HG02840 (cell line): ENCODE results near the gene BBS2.
"Not testable (repeated sequence)": the region's sequence is repeated elsewhere in the genome, so short reads cannot be mapped to it uniquely, and the experiment has no call there.

ENCODE experiments used
- ATAC-seq: cut with Tn5 transposase; IDR thresholded peaks from one replicate; pipeline ENCODE4 v1.9.1; 2021; ENCODE audit warnings: mild to moderate bottlenecking, moderate library complexity, moderate number of reproducible peaks; ENCODE audit not compliant: unreplicated experiment, low FRiP score

The BBS2 gene

GRCh38 chr16:56530872-56531271 is 11.0 kb upstream of the BBS2 start:
- no peak for ATAC-seq

- no peak for ATAC-seq
Measured at GRCh38 chr16:56525236-56525635, 5.4 kb upstream of the BBS2 start.

DNA sequence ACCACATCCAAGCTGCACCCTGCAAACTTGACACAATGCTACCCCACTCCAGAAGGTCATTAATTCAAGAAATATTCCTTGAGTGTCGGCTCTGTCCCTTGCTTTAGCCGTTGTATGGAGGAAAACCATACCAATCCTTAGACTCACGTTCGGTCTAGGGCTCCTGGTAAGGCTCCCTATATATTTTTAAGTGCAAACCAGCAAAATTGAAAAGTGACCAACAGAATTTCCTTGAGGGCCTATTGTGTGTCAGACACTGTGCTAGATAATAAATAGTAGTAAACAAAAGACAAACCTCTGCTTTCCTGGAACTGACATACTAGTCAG is 390 bp upstream of the BBS2 start:
- ATAC-seq: no peak

- ATAC-seq: no peak
Measured at GRCh38 chr16:56518425-56518824, 1.4 kb downstream of the BBS2 start.

DNA sequence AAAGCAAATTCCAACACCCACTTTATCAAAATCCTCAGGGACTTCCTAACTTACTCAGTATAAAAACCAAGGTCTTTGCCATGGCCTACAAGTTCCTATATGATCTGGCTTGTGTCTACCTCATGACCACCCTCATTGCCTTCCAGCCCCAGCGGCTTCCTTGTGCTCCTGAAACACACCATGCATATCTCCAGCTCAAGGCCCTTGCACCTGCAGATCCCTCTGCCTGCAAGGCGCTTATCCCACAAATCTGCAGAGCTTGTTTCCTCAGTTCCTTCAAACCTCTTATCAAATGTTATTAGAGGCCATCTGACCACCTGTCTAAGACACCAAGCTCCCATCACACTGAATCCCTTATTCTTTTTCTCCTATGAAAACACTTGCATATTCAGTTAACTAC is 2.6 kb downstream of the BBS2 start:
- no peak for ATAC-seq

DNA sequence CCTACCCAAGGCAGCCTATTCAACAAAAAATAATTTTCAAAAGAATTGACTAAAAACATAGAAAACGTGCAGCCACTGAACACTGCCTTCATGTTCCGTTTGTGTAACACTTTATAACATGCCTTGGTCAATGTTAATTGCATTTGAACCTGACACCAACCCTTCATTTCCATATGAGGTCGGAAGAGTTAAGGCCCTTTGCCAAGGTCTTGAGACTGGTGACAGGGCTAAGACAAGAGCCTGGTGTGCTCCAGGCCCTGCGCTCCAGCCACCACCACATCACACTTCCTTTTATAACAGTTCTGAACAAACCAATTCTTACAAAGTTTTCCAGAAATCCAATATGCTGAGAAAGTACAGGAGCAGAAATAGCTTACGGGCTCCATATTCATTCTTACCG is 4.2 kb downstream of the BBS2 start:
- no peak for ATAC-seq

DNA sequence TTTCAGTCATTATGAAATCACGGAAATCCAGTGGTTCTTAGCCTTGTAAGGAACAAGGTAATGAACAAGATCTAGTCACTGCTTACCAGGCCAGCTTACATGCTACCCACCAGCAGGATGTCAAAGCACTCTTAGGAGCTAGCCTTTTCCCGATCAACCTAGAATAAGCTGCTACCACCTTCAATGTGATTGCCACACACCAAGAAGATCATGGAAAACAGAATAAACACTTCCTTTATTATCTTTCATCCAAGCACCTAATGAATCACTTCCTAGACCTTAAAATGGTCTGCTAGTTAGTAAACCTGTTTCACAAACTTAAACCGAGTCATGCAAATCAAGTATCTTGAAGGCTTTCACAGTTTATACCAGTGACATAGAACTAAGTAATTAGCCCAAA is 5.0 kb downstream of the BBS2 start:
- no peak for ATAC-seq

GRCh38 chr16:56513972-56514371 is 5.9 kb downstream of the BBS2 start:
- no peak for ATAC-seq

DNA sequence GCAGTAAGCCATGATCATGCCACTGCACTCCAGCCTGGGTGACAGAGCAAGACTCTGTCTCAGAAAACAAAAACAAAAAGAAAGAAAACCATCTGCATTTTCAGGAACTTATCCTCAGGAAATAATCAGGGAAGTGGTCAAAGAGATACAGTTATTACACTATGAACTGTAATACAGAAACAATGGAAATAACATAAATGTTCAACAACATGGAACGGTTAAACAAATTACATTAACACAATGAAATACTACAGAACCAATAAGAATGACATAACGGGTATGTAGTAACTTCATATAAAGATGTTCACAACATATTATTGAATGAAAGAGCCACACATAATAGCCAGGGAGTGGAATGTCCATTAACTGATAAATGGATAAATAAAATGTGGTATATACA is 6.7 kb downstream of the BBS2 start:
- no peak for ATAC-seq

- no peak for ATAC-seq
Measured at GRCh38 chr16:56512025-56512424, 7.8 kb downstream of the BBS2 start.

DNA sequence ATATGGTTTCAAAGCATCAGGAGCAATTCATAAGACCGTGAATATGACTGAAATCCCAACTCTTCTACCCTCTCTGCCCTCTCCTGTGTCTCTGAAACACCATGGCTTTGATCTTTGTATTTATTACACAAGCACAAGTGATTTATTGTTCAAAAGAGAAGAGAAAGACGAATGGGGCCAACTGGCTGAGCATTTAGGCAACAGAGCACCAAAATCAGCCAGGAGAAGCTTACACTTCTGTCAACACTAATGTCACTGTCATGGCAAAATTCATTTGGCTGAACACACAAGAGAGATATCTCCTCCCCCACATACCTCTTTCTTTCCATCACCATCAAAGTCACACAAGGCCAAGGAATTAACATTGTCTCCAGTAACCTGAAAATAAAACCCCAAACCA is 9.3 kb downstream of the BBS2 start:
- no peak for ATAC-seq

GRCh38 chr16:56506941-56507340 is 12.9 kb downstream of the BBS2 start:
- no peak for ATAC-seq

DNA sequence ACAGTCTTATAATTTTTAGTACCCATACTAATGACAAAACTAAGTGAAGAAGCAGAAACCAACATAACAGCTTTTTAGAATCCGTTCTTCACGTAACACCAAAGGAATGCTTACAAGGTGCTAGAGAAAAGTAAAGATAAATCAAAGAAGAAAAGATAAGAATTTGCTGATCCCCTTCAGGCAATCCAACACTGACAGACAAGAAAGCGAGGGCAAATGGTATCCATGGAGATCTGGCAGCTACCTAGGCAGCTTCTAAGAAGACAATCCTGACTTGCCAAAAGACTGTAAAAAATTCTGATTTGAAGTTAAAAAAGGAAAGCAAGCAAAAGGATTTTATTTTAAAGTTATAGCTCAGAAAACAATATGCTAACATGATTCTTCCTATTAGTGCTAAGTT is 14.6 kb downstream of the BBS2 start:
- no peak for ATAC-seq

- no peak for ATAC-seq
Measured at GRCh38 chr16:56493815-56494214, 26.0 kb downstream of the BBS2 start.

- ATAC-seq: no peak
Measured at GRCh38 chr16:56493126-56493525, 26.7 kb downstream of the BBS2 start.

GRCh38 chr16:56491657-56492261 is 28.1 kb downstream of the BBS2 start:
- ATAC-seq: no peak

GRCh38 chr16:56488868-56489267 is 31.0 kb downstream of the BBS2 start:
- ATAC-seq: not testable (repeated sequence)

GRCh38 chr16:56488035-56488434 is 31.8 kb downstream of the BBS2 start:
- ATAC-seq: no peak

- ATAC-seq: no peak
Measured at GRCh38 chr16:56483394-56483793, 36.4 kb downstream of the BBS2 start.

GRCh38 chr16:56482683-56483236 is 37.1 kb downstream of the BBS2 start:
- ATAC-seq: no peak

GRCh38 chr16:56481468-56482122 is 38.2 kb downstream of the BBS2 start:
- no peak for ATAC-seq

DNA sequence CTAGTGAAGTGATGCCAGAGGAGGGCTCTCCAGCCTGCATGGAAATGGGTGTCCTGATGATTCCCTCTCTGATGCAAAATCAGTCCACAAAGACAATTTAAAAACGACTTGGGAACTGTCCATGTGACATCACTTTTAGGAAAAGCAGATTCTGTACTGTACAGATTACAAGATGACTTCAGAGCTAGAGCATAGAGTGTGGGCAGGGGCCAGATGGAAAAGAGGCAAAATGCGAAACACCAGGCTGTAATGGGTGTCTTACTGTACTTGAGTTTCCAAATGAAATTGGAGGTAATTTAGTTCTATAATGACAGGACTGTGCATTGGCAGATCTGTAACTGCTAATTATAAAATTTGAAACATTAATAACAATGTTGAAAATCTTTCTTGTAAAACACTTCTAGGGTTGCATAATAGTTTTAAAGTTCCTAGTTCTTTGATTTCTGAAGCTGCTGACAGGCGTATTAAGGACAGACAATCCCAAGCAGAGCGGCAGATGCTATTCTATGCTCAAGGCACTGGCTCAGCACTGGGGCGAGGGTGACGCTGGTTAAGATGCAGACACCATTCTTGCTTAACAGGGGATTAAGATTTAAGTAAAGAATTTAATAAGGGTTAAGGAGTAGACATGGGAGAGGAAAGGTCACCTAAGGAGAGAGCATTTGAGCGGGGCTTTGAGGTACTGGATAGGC is 38.9 kb downstream of the BBS2 start:
- ATAC-seq: no peak
